Measurements from ENCODE around the gene PARM1.

GRCh38 chr4:75037252-75037651 lies 104.3 kb downstream of the PARM1 start:
- no peak for TF ChIP-seq POLR2AphosphoS5 (IDR thresholded peaks at IDR 0.05)
- no peak for TF ChIP-seq EP300 (IDR thresholded peaks at IDR 0.05)
- TF ChIP-seq POLR2A (IDR thresholded peaks at IDR 0.05) = no peak
